ENCODE measurements around the gene ASPM.

Gene ASPM

GRCh38 chr1:197141575-197141974 lies 4.9 kb downstream of the ASPM start:
- Histone ChIP-seq H3K27me3 (no peaks in the 10 kb centered on the region), H3K36me3 (no peaks in the 10 kb centered on the region), H3K9me3 (no peaks in the 10 kb centered on the region), H3K4me3 (no peak overlapping the region), H3K27ac (no peak overlapping the region), H3K4me1 (peaks cover 0 to 9% (median 6%) of the 10 kb centered on the region in 4 donors)
- no peak for DNase-seq
- TF ChIP-seq, protein P1, sequence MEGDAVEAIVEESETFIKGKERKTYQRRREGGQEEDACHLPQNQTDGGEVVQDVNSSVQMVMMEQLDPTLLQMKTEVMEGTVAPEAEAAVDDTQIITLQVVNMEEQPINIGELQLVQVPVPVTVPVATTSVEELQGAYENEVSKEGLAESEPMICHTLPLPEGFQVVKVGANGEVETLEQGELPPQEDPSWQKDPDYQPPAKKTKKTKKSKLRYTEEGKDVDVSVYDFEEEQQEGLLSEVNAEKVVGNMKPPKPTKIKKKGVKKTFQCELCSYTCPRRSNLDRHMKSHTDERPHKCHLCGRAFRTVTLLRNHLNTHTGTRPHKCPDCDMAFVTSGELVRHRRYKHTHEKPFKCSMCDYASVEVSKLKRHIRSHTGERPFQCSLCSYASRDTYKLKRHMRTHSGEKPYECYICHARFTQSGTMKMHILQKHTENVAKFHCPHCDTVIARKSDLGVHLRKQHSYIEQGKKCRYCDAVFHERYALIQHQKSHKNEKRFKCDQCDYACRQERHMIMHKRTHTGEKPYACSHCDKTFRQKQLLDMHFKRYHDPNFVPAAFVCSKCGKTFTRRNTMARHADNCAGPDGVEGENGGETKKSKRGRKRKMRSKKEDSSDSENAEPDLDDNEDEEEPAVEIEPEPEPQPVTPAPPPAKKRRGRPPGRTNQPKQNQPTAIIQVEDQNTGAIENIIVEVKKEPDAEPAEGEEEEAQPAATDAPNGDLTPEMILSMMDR (IDR thresholded peaks at IDR 0.05), result no peak
- intact Hi-C loops (cut with DNase I; ENCODE audit: low total_unique reads), result no loop called here

GRCh38 chr1:197140121-197140520 lies 6.3 kb downstream of the ASPM start:
- Histone ChIP-seq H3K4me3 (no peak overlapping the region), H3K36me3 (no peaks in the 10 kb centered on the region), H3K9me3 (no peaks in the 10 kb centered on the region), H3K4me1 (no peaks in the 10 kb centered on the region), H3K27me3 (no peaks in the 10 kb centered on the region), H3K27ac (no peak overlapping the region)
- intact Hi-C loops (cut with DNase I; ENCODE audit: low total_unique reads), result no loop called here
- TF ChIP-seq, protein P1 (IDR thresholded peaks at IDR 0.05), result no peak
- DNase-seq, result no peak

DNA sequence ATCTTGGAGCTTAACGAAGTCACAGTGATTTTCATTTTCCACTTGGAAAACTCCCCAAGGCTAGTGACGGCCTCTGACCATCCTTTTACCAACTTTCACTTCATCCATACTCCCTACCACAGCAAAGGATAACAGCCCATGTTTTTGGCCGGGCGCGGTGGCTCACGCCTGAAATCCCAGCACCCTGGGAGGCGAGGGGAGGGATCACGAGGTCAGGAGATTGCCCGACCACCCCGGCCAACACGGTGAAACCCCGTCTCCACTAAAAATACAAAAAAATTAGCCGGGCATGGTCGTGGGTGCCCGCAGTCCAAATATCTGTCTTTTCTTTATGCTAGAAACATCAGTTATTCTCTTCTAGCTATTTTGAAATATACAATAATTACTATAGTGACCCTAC lies 7.3 kb downstream of the ASPM start:
- intact Hi-C loops (cut with DNase I; ENCODE audit: low total_unique reads), result no loop called here
- Histone ChIP-seq H3K4me3 (no peak overlapping the region), H3K27me3 (no peaks in the 10 kb centered on the region), H3K27ac (no peak overlapping the region), H3K9me3 (no peaks in the 10 kb centered on the region), H3K4me1 (no peaks in the 10 kb centered on the region), H3K36me3 (no peaks in the 10 kb centered on the region)
- TF ChIP-seq, protein P1 (IDR thresholded peaks at IDR 0.05), result no peak
- DNase-seq, result no peak

DNA sequence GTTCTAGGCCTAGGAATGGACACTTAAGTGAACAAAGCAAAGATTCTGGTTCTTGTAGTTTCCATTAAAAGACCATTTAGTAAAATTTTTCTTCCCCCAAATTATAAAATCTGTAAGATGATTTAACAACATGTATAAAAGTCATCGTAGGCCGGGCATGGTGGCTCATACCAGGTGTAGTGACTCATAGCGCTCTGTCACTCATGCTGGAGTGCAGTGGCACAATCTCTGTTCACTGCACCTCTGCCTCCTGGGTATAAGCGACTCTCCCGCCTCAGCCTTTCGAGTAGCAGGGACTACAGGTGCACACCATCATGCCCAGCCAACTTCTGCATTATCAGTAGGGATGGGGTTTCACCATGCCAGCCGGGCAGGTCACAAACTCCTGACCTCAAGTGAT lies 9.1 kb downstream of the ASPM start:
- Histone ChIP-seq H3K36me3 (no peaks in the 10 kb centered on the region), H3K27ac (no peak overlapping the region)
- no peak for DNase-seq

GRCh38 chr1:197130677-197131304 lies 15.7 kb downstream of the ASPM start:
- TF ChIP-seq, protein P1 (IDR thresholded peaks at IDR 0.05), result no peak
- peaks cover 0 to 8% (median 0%) of the 10 kb centered on the region in 4 donors for H3K4me1 ChIP-seq
- no peaks in the 10 kb centered on the region for H3K36me3 ChIP-seq
- no peak overlapping the region for H3K4me3 ChIP-seq
- H3K9me3 ChIP-seq, result no peaks in the 10 kb centered on the region
- intact Hi-C loops (cut with DNase I; ENCODE audit: low total_unique reads), result no loop called here
- DNase-seq, result no peak
- H3K27ac ChIP-seq, result no peak overlapping the region
- no peaks in the 10 kb centered on the region for H3K27me3 ChIP-seq

More for the DNA sequence above, 9.1 kb downstream of the ASPM start:
- H3K27me3 ChIP-seq, result no peaks in the 10 kb centered on the region
- intact Hi-C loops (cut with DNase I; ENCODE audit: low total_unique reads), result no loop called here
- H3K9me3 ChIP-seq, result no peaks in the 10 kb centered on the region
- TF ChIP-seq, protein P1 (IDR thresholded peaks at IDR 0.05), result no peak
- H3K4me3 ChIP-seq, result no peak overlapping the region
- H3K4me1 ChIP-seq, result no peaks in the 10 kb centered on the region

- Histone ChIP-seq H3K27me3 (no peaks in the 10 kb centered on the region), H3K27ac (no peak overlapping the region), H3K4me1 (peaks cover 0 to 8% (median 0%) of the 10 kb centered on the region in 4 donors), H3K9me3 (no peaks in the 10 kb centered on the region), H3K4me3 (no peak overlapping the region), H3K36me3 (no peaks in the 10 kb centered on the region)
- DNase-seq, result no peak
- intact Hi-C loops (cut with DNase I; ENCODE audit: low total_unique reads), result no loop called here
- TF ChIP-seq, protein P1 (IDR thresholded peaks at IDR 0.05), result no peak
Measured at GRCh38 chr1:197129698-197130097, 16.8 kb downstream of the ASPM start.

Data from tibial artery (tissue), 4 donors.